K562 (cell line): ENCODE results near the gene TTC28.

ENCODE experiments used
- CEBPG ChIP-seq, 3 experiments: fragments of 200-800 bp in 1 of 3; sonication (Bioruptor generic) in 1 of 3; sonication (generic) in 1 of 3; formaldehyde crosslinking in 1 of 3; IDR thresholded peaks in 2 of 3; conservative IDR thresholded peaks in 1 of 3; 2 replicates each; pipeline versions ENCODE4 v1.6.1 to v1.8.0; 2016 to 2022; ENCODE audit warnings: missing compliant biosample characterization in 2 of 3, missing genetic modification characterization in 2 of 3, mild to moderate bottlenecking in 1 of 3, missing genetic modification reagents in 1 of 3
- CHD4 ChIP-seq: fragments of 200-600 bp; sonication (generic); IDR thresholded peaks from 3 replicates; pipeline ENCODE4 v1.6.1; 2012; ENCODE audit warnings: low read depth, mild to moderate bottlenecking, mixed read lengths, low read length, inconsistent platforms; ENCODE audit not compliant: insufficient read depth, insufficient replicate concordance, poor library complexity, severe bottlenecking
- HNRNPUL1 ChIP-seq: fragments of 200-400 bp; formaldehyde crosslinking; IDR thresholded peaks from 2 replicates; pipeline ENCODE4 v1.6.1; 2017; ENCODE audit warnings: low read length
- NCOA6 ChIP-seq: fragments of 450-650 bp; IDR thresholded peaks from 2 replicates; pipeline ENCODE4 v1.6.1; 2017; ENCODE audit warnings: mild to moderate bottlenecking
- NFATC3 ChIP-seq: fragments of 450-650 bp; IDR thresholded peaks from 2 replicates; pipeline ENCODE4 v1.6.1; 2017; ENCODE audit warnings: mild to moderate bottlenecking
- POLR2A ChIP-seq: fragments of 450-650 bp; conservative IDR thresholded peaks from 2 replicates; pipeline ENCODE4 v1.6.1; 2016
- XRCC5 ChIP-seq: fragments of 200-400 bp; formaldehyde crosslinking; IDR thresholded peaks from 2 replicates; pipeline ENCODE4 v1.6.1; 2017; ENCODE audit warnings: low read depth, mild to moderate bottlenecking, low read length
- ZNF143 ChIP-seq: sonication (generic); formaldehyde crosslinking; IDR thresholded peaks from 2 replicates; pipeline ENCODE4 v1.9.0; 2022; ENCODE audit warnings: mild to moderate bottlenecking, missing genetic modification reagents
- ZNF274 ChIP-seq: IDR thresholded peaks from 2 replicates; pipeline ENCODE4 v1.6.1; 2011; ENCODE audit warnings: low read depth, mild to moderate bottlenecking, low read length, moderate library complexity, borderline replicate concordance
- ZZZ3 ChIP-seq: fragments of 450-650 bp; IDR thresholded peaks from 2 replicates; pipeline ENCODE4 v1.6.1; 2016; ENCODE audit warnings: antibody characterized with exemption, mild to moderate bottlenecking, moderate library complexity
- TF ChIP-seq, protein P1 (sequence below), 3 experiments: IDR thresholded peaks in 2 of 3; conservative IDR thresholded peaks in 1 of 3; 2 replicates each; pipeline ENCODE4 v1.5.1; 2011 to 2012; ENCODE audit warnings: low read length in 3 of 3, mild to moderate bottlenecking in 3 of 3, control low read depth in 2 of 3, improper control_type of control experiment in 1 of 3, inconsistent platforms in 1 of 3, low read depth in 1 of 3, mixed read lengths in 1 of 3, moderate library complexity in 1 of 3; ENCODE audit not compliant: insufficient read depth in 2 of 3
- TF ChIP-seq, protein P2 (sequence below): fragments of 250-450 bp; sonication (Bioruptor Pico); IDR thresholded peaks from 2 replicates; pipeline ENCODE4 v1.8.0; 2021; ENCODE audit warnings: moderate library complexity, mild to moderate bottlenecking, inconsistent platforms

GRCh38 chr22:28034145-28034759 lies 645.4 kb downstream of the TTC28 start:
- TF ChIP-seq, protein P1, sequence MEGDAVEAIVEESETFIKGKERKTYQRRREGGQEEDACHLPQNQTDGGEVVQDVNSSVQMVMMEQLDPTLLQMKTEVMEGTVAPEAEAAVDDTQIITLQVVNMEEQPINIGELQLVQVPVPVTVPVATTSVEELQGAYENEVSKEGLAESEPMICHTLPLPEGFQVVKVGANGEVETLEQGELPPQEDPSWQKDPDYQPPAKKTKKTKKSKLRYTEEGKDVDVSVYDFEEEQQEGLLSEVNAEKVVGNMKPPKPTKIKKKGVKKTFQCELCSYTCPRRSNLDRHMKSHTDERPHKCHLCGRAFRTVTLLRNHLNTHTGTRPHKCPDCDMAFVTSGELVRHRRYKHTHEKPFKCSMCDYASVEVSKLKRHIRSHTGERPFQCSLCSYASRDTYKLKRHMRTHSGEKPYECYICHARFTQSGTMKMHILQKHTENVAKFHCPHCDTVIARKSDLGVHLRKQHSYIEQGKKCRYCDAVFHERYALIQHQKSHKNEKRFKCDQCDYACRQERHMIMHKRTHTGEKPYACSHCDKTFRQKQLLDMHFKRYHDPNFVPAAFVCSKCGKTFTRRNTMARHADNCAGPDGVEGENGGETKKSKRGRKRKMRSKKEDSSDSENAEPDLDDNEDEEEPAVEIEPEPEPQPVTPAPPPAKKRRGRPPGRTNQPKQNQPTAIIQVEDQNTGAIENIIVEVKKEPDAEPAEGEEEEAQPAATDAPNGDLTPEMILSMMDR (IDR thresholded peaks at IDR 0.05 in 2 of 3, conservative IDR thresholded peaks at IDR 0.05 in 1 of 3; ENCODE audit: insufficient read depth in 2 of 3, low read depth in 1 of 3, low read length in 3 of 3), result no peak
- TF ChIP-seq ZZZ3 (no peak), NCOA6 (no peak), POLR2A (no peak), HNRNPUL1 (no peak), CHD4 (no peak), CEBPG (CRISPR knock-in tag; IDR thresholded peaks at IDR 0.05) (no peak), CEBPG (tag; conservative IDR thresholded peaks at IDR 0.05 in 1 of 2, IDR thresholded peaks at IDR 0.05 in 1 of 2) (no peak), ZNF143 (CRISPR knock-in tag) (no peak), XRCC5 (no peak), ZNF274 (no peak), NFATC3 (no peak)
- TF ChIP-seq, protein P2, sequence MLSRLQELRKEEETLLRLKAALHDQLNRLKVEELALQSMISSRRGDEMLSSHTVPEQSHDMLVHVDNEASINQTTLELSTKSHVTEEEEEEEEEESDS (CRISPR knock-in tag), result no peak
